ENCODE data around the gene MX2.

Gene MX2

DNA sequence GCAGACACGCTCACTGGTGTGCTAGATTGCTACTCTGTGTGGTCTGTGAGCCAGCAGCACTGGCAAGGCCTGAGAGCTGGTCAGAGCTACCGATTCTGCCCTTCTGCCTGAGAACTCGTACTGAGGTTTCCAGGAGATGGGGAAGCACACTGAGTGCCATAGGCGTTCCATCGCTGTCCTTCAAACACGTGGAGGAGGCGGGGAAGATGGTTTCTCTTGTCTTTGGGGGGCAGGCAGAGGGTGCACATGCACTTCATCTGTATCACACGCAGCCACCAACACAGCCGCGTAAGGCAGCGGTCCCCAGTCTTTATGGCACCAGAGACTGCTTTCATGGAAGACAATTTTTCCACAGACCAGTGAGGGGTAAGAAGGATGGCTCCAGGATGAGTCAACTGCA lies 40.4 kb downstream of the MX2 start:
- Histone ChIP-seq H3K9ac (ENCODE audit: low read length) (no peak overlapping the region), H3K36me3 (replicated peaks; ENCODE audit: low read depth, low read length) (peaks cover 31% of the 10 kb centered on the region), H3K4me1 (ENCODE audit: low read length) (no peaks in the 10 kb centered on the region), H3K9me3 (ENCODE audit: insufficient read depth, low read length) (no peaks in the 10 kb centered on the region), H3K4me3 (ENCODE audit: low read length) (no peak overlapping the region), H2AFZ (ENCODE audit: low read depth, low read length) (no peak overlapping the region), H4K20me1 (ENCODE audit: insufficient read depth, low read length) (no peaks in the 10 kb centered on the region), H3K27me3 (ENCODE audit: low read depth, low read length) (no peaks in the 10 kb centered on the region), H3K79me2 (ENCODE audit: low read length) (no peaks in the 10 kb centered on the region), H3K4me2 (ENCODE audit: low read length) (no peak overlapping the region), H3K27ac (ENCODE audit: low read length) (no peak overlapping the region)
- no peak for TF ChIP-seq EZH2phosphoT487 (IDR thresholded peaks at IDR 0.05; ENCODE audit: low read depth)

GRCh38 chr21:41402796-41403195 lies 41.0 kb downstream of the MX2 start:
- Histone ChIP-seq H3K27me3 (ENCODE audit: low read depth, low read length) (no peaks in the 10 kb centered on the region), H3K4me2 (ENCODE audit: low read length) (no peak overlapping the region), H3K4me3 (ENCODE audit: low read length) (no peak overlapping the region), H3K9ac (ENCODE audit: low read length) (no peak overlapping the region), H2AFZ (ENCODE audit: low read depth, low read length) (no peak overlapping the region), H3K36me3 (replicated peaks; ENCODE audit: low read depth, low read length) (peaks cover 28% of the 10 kb centered on the region), H3K27ac (ENCODE audit: low read length) (no peak overlapping the region), H4K20me1 (ENCODE audit: insufficient read depth, low read length) (no peaks in the 10 kb centered on the region), H3K9me3 (ENCODE audit: insufficient read depth, low read length) (no peaks in the 10 kb centered on the region), H3K4me1 (ENCODE audit: low read length) (no peaks in the 10 kb centered on the region), H3K79me2 (ENCODE audit: low read length) (no peaks in the 10 kb centered on the region)
- TF ChIP-seq CTCF (IDR thresholded peaks at IDR 0.05; ENCODE audit: low read depth, low read length) (no peak), EZH2phosphoT487 (IDR thresholded peaks at IDR 0.05; ENCODE audit: low read depth) (no peak)

GRCh38 chr21:41403331-41403730 lies 41.5 kb downstream of the MX2 start:
- H3K9ac ChIP-seq (ENCODE audit: low read length), result no peak overlapping the region
- no peak overlapping the region for H2AFZ ChIP-seq (ENCODE audit: low read depth, low read length)
- no peaks in the 10 kb centered on the region for H3K4me1 ChIP-seq (ENCODE audit: low read length)
- H3K36me3 ChIP-seq (replicated peaks; ENCODE audit: low read depth, low read length), result peaks cover 26% of the 10 kb centered on the region
- H3K9me3 ChIP-seq (ENCODE audit: insufficient read depth, low read length), result no peaks in the 10 kb centered on the region
- H4K20me1 ChIP-seq (ENCODE audit: insufficient read depth, low read length), result no peaks in the 10 kb centered on the region
- no peak overlapping the region for H3K4me3 ChIP-seq (ENCODE audit: low read length)
- no peaks in the 10 kb centered on the region for H3K79me2 ChIP-seq (ENCODE audit: low read length)
- no peaks in the 10 kb centered on the region for H3K27me3 ChIP-seq (ENCODE audit: low read depth, low read length)
- H3K27ac ChIP-seq (ENCODE audit: low read length), result no peak overlapping the region
- no peak overlapping the region for H3K4me2 ChIP-seq (ENCODE audit: low read length)
- no peak for TF ChIP-seq EZH2phosphoT487 (IDR thresholded peaks at IDR 0.05; ENCODE audit: low read depth)
- no peak for TF ChIP-seq CTCF (IDR thresholded peaks at IDR 0.05; ENCODE audit: low read depth, low read length)

GRCh38 chr21:41403966-41404365 lies 42.1 kb downstream of the MX2 start:
- Histone ChIP-seq H3K27ac (ENCODE audit: low read length) (no peak overlapping the region), H3K4me2 (ENCODE audit: low read length) (no peak overlapping the region), H3K9me3 (ENCODE audit: insufficient read depth, low read length) (no peaks in the 10 kb centered on the region), H3K79me2 (ENCODE audit: low read length) (no peaks in the 10 kb centered on the region), H3K9ac (ENCODE audit: low read length) (no peak overlapping the region), H3K4me3 (ENCODE audit: low read length) (no peak overlapping the region), H4K20me1 (ENCODE audit: insufficient read depth, low read length) (no peaks in the 10 kb centered on the region), H2AFZ (ENCODE audit: low read depth, low read length) (no peak overlapping the region), H3K36me3 (replicated peaks; ENCODE audit: low read depth, low read length) (peaks cover 23% of the 10 kb centered on the region), H3K4me1 (ENCODE audit: low read length) (no peaks in the 10 kb centered on the region), H3K27me3 (ENCODE audit: low read depth, low read length) (no peaks in the 10 kb centered on the region)
- no peak for TF ChIP-seq CTCF (IDR thresholded peaks at IDR 0.05; ENCODE audit: low read depth, low read length)
- no peak for TF ChIP-seq EZH2phosphoT487 (IDR thresholded peaks at IDR 0.05; ENCODE audit: low read depth)

DNA sequence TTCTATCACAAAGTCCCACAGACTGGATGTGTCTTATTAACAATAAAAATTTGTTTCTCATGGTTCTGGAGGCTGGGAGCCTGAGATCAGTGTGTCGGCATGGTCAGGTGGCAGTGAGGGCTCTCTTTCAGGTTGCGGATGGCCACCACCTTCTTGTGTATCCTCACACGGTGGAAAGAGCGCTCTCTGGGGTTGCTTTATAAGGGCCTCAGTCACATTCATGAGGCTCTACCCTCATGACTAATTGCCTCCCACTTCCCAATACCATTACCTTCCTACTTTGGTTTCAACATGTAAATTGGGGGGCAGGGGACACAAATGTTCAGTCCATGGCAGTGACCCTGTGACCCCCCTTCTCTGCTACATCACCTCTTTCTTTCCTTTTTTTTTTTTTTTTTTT lies 43.5 kb downstream of the MX2 start:
- H3K9me3 ChIP-seq (ENCODE audit: insufficient read depth, low read length), result no peaks in the 10 kb centered on the region
- no peaks in the 10 kb centered on the region for H3K79me2 ChIP-seq (ENCODE audit: low read length)
- no peak overlapping the region for H3K4me2 ChIP-seq (ENCODE audit: low read length)
- no peak overlapping the region for H3K4me3 ChIP-seq (ENCODE audit: low read length)
- H3K27me3 ChIP-seq (ENCODE audit: low read depth, low read length), result no peaks in the 10 kb centered on the region
- no peak overlapping the region for H3K9ac ChIP-seq (ENCODE audit: low read length)
- no peak overlapping the region for H3K27ac ChIP-seq (ENCODE audit: low read length)
- H4K20me1 ChIP-seq (ENCODE audit: insufficient read depth, low read length), result no peaks in the 10 kb centered on the region
- peaks cover 33% of the 10 kb centered on the region for H3K36me3 ChIP-seq (replicated peaks; ENCODE audit: low read depth, low read length)
- TF ChIP-seq CTCF (IDR thresholded peaks at IDR 0.05; ENCODE audit: low read depth, low read length) (no peak), EZH2phosphoT487 (IDR thresholded peaks at IDR 0.05; ENCODE audit: low read depth) (no peak)
- H3K4me1 ChIP-seq (ENCODE audit: low read length), result no peaks in the 10 kb centered on the region
- H2AFZ ChIP-seq (ENCODE audit: low read depth, low read length), result no peak overlapping the region
